Neural crest cell (in vitro differentiated cells): ENCODE data around the gene CDKL4. TPM values are rescaled to one million over a fixed set of nuclear protein-coding genes. Genes with fewer than 3 reads are reported as not detected.
"Not testable (repeated sequence)": the region's sequence is repeated elsewhere in the genome, so short reads cannot be mapped to it uniquely, and the experiment has no call there.

Source experiments
- DNase-seq: peaks from one replicate; pipeline ENCODE4 v3.0.0; 2021; ENCODE audit warnings: low read depth, mixed read lengths, low spot score
- H3K27ac Mint-ChIP-seq: one replicate; pipeline ENCODE4 v1.8.0; 2021; ENCODE audit warnings: mild to moderate bottlenecking, mixed read lengths; ENCODE audit not compliant: unreplicated experiment
- H3K27me3 Mint-ChIP-seq: 2 replicates; pipeline ENCODE4 v1.8.0; 2021; ENCODE audit warnings: low read depth, mild to moderate bottlenecking, mixed read lengths
- H3K36me3 Mint-ChIP-seq: 2 replicates; pipeline ENCODE4 v1.8.0; 2021; ENCODE audit warnings: low read depth, mild to moderate bottlenecking, mixed read lengths
- H3K4me1 Mint-ChIP-seq: 2 replicates; pipeline ENCODE4 v1.8.0; 2021; ENCODE audit warnings: mixed read lengths
- H3K4me3 Mint-ChIP-seq: one replicate; pipeline ENCODE4 v1.8.0; 2021; ENCODE audit warnings: mild to moderate bottlenecking, mixed read lengths
- H3K9me3 Mint-ChIP-seq: 2 replicates; pipeline ENCODE4 v1.8.0; 2021; ENCODE audit warnings: mixed read lengths
- CTCF ChIP-seq: fragments of 200-600 bp; sonication (generic); conservative IDR thresholded peaks from 2 replicates; pipeline ENCODE4 v1.5.0; 2021; ENCODE audit warnings: antibody characterized with exemption, mild to moderate bottlenecking
- total RNA-seq: library from RNA; stranded (reverse); gene quantifications from 2 replicates; pipeline ENCODE4 v1.2.1, GENCODE V29; 2021

Gene CDKL4
- total RNA-seq, 1 donor from 2014 or later, result 0.75 TPM

GRCh38 chr2:39146630-39147029 is 97.1 kb downstream of the CDKL4 start:
- no peak for DNase-seq
- no peaks in the 10 kb centered on the region for H3K36me3 Mint-ChIP-seq
- H3K27me3 Mint-ChIP-seq, result no peaks in the 10 kb centered on the region
- H3K4me1 Mint-ChIP-seq, result peaks cover 2% of the 10 kb centered on the region
- no peak overlapping the region for H3K27ac Mint-ChIP-seq
- H3K4me3 Mint-ChIP-seq, result no peak overlapping the region
- no peak for TF ChIP-seq CTCF
- H3K9me3 Mint-ChIP-seq, result no peaks in the 10 kb centered on the region

DNA sequence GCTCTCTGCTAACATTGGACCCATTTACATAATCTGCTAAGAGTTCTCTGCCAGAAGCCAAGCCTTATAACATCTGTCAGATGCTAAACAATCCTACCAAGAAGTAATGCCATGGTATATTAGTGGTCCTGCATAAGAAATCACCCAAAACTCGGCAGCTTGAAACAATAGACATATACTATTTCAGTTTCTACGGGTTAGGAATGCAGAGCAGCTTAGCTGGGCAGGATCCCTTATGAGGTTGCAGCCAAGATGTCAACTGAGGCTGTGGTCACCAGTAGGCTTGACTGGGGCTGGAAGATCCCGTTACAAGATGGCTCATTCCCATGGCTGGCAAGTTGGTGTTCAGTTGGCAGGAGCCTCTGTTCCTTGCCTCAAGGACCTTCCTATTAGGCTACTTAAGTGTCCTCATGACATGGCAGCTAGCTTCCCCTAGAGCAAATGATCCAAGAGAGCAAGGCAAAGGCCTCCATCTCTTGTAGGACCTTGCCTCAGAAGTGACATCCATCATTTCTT is 97.8 kb downstream of the CDKL4 start:
- Mint-ChIP-seq H3K27ac (no peak overlapping the region), H3K4me1 (peaks cover 8% of the 10 kb centered on the region), H3K36me3 (no peaks in the 10 kb centered on the region), H3K27me3 (no peaks in the 10 kb centered on the region), H3K9me3 (no peaks in the 10 kb centered on the region), H3K4me3 (no peak overlapping the region)
- DNase-seq, result no peak
- TF ChIP-seq CTCF, result no peak

GRCh38 chr2:39144416-39144815 is 99.4 kb downstream of the CDKL4 start:
- peaks cover 13% of the 10 kb centered on the region for H3K4me1 Mint-ChIP-seq
- H3K27ac Mint-ChIP-seq, result no peak overlapping the region
- no peak for DNase-seq
- H3K9me3 Mint-ChIP-seq, result no peaks in the 10 kb centered on the region
- no peaks in the 10 kb centered on the region for H3K36me3 Mint-ChIP-seq
- no peaks in the 10 kb centered on the region for H3K27me3 Mint-ChIP-seq
- no peak overlapping the region for H3K4me3 Mint-ChIP-seq
- no peak for TF ChIP-seq CTCF

GRCh38 chr2:39142904-39143605 is 100.7 kb downstream of the CDKL4 start:
- no peak for TF ChIP-seq CTCF
- no peaks in the 10 kb centered on the region for H3K9me3 Mint-ChIP-seq
- peaks cover 14% of the 10 kb centered on the region for H3K4me1 Mint-ChIP-seq
- H3K27ac Mint-ChIP-seq, result no peak overlapping the region
- no peak overlapping the region for H3K4me3 Mint-ChIP-seq
- DNase-seq, result no peak
- no peaks in the 10 kb centered on the region for H3K36me3 Mint-ChIP-seq
- H3K27me3 Mint-ChIP-seq, result no peaks in the 10 kb centered on the region

GRCh38 chr2:39141334-39142271 is 102.2 kb downstream of the CDKL4 start:
- no peak for TF ChIP-seq CTCF
- H3K27ac Mint-ChIP-seq, result no peak overlapping the region
- no peak for DNase-seq
- no peak overlapping the region for H3K4me3 Mint-ChIP-seq
- peaks cover 14% of the 10 kb centered on the region for H3K4me1 Mint-ChIP-seq
- no peaks in the 10 kb centered on the region for H3K9me3 Mint-ChIP-seq
- H3K27me3 Mint-ChIP-seq, result no peaks in the 10 kb centered on the region
- no peaks in the 10 kb centered on the region for H3K36me3 Mint-ChIP-seq

GRCh38 chr2:39140948-39141333 is 102.8 kb downstream of the CDKL4 start:
- H3K36me3 Mint-ChIP-seq, H3K27ac Mint-ChIP-seq, DNase-seq, H3K27me3 Mint-ChIP-seq, H3K9me3 Mint-ChIP-seq, H3K4me3 Mint-ChIP-seq: not testable (repeated sequence)
- H3K4me1 Mint-ChIP-seq, result peaks cover 14% of the 10 kb centered on the region
